Astrocyte (in vitro differentiated cells and primary cell): ENCODE measurements around the gene IRF1.

Source experiments
- CTCF ChIP-seq: IDR thresholded peaks from 2 replicates; pipeline ENCODE4 v1.5.1; 2011; ENCODE audit warnings: low read depth, mild to moderate bottlenecking, inconsistent platforms, low read length, moderate library complexity; ENCODE audit not compliant: insufficient read depth
- EZH2 ChIP-seq: IDR thresholded peaks from 2 replicates; pipeline ENCODE4 v1.6.1; 2012; ENCODE audit warnings: mild to moderate bottlenecking, low read length, inconsistent platforms; ENCODE audit not compliant: insufficient read depth

GRCh38 chr5:132444841-132445639, 45.5 kb downstream of the IRF1 start:
- TF ChIP-seq CTCF (no peak), EZH2 (no peak)
